Fibroblast of skin of right biceps (primary cell): Measurements from ENCODE around the gene KRTAP13-3.

Experiments used
- DNase-seq: peaks from one replicate; pipeline ENCODE4 v3.0.0-alpha.2; 2013

The KRTAP13-3 gene, protein sequence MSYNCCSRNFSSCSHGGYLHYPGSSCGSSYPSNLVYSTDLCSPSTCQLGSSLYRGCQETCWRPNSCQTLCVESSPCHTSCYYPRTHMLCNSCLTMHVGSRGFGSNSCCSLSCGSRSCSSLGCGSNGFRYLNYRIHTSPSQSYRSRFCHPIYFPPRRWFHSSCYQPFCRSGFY

DNA sequence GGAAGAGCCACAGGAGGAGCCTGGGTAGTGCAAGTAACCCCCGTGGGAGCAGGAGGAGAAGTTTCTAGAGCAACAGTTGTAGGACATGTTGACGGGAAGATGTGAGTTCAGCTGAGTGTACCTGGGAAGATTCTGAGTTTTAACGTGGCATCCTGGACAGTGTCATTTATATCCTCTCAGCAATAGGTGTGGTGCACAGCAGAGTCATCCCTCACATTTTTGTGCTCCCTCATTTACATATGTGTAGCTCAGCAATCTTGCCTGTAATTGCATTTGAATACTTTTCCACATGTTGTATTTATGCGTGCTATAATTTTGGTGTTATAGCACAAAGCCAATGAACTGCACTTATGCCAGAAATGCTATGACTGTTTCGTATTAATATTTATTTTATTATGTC, at the start of gene KRTAP13-3:
Gene KRTAP13-3 (minus strand): TSS at position 101 of the 400 bp plus-strand sequence. CDS start 14 bp downstream, at position 87.
- DNase-seq: no peak

DNA sequence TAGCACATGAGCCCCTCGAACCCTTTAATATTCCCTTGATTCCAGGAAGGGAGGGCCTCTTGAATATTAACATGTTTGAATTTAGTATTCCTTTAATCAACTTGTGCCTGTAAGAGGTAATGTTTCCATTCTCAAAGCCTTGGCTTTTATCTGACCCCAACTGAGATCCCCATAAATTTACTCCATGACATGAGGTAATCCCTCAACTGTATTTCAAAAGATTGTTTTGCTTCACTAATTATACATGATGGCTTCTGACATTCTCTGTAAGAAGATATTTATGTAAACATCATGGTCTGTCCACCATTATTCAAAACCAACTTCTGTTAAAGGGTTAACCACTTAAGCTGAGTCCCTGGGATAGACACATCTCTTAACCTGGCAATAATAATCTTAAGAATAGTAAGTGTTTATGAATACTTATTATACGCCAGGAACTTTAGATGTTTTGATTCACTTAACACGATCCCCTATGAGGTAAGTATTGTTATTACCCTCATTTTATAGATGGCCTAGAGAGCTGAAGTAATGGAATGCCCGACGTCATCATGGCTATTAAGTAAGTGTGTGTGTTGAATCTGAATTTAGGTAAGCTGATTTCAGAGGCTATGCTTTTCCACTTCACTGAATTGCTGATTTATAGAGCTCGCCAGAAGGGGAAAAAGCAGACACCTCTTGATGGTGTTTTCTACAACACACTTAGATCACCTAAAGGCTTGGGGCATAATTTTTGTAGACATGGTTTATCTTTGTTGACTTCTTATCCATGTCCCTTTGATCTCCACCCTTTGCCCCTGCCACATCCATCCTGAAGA, 43.4 kb upstream of the KRTAP13-3 start:
- no peak for DNase-seq

DNA sequence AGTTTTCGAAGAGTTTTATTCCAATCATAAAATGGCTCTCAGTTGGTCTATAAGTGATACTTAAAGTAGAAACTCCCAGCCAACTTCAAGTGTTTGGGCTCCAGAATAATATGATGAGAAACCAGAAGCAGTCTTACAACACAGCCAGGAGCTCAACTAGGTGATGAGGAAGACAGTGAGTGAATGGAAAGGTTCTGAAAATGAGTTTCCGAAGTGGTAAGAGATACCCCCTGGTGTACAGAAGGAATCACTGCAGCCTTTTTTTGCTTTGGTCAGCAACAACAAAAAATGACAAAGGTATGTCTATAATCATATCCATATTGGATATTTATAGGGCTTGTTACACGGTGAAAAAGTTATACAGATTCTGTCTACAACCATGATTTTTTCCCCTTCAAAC, 38.0 kb upstream of the KRTAP13-3 start:
- DNase-seq: no peak

DNA sequence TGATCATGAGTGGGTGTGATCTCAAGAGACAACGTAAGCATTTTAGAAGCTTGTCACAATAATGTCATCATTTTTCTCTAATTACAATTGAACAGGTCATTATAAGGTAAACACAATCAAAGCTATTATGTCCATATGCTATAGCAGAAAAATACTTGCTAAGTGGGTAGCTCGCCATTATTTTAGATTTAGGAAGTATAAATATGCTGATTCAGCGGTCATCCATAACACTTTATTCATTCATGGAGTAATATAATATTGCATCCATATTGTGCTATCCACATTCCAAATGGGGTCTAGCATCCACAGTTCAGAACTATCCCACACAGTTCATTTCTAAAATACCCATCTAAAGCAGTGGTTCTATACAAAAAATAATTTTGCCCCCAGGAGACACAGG, 22.8 kb upstream of the KRTAP13-3 start:
- no peak for DNase-seq

DNA sequence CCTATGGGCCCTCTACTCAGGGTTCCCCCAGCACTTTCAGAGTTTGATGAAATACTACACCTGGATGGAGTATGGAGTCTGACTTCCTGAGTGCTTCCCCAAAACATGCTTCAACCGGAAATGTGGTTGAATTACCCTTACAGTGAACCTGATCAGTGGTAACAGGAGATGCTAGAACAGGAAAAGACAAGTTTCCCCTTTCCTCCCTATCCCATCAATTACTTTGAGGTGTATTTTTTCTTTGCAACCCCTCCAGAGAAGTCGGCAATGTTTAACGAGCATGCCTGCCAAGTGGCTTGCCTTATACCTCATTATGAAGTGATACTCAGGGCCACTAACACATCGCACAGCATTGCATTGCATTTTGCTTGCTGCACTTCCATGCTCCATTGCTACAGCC, 21.3 kb upstream of the KRTAP13-3 start:
- no peak for DNase-seq

DNA sequence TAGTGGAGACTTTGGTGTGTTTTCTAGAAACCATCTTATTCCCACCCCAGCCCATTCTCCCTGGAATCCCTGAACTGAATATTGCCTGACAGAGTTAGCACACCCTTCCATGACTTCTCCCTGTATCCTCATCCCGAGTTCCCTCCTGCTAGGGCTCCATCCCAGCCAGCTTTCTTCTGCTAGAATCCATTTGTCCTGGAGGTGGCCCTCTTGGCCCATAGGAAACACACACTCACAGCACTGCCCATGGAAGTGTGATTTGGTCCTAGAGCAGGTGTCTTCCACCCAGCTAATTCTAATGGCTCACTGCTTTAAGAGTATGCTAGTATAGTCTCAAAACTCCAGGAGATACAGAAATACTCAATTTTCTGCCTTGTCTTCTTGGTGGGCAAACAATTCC, 18.5 kb upstream of the KRTAP13-3 start:
- no peak for DNase-seq

DNA sequence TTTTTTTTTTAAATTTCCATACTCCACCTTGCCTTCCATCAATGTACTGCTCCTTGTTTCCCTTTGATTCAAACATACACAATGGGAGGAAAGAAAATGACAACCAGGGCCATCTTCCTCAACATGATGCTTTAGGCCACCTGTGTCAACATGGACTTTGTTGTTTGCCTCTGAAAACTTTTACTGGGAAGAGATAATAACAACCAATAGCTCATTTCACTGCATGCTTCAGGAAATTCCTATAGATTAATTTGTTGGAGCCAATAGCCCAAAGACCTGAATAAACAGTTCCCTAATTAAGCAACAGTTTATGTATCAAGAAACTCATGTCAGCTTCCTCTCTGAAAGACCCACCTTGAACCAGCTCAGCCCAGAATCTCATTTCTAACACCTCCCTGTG, 17.5 kb upstream of the KRTAP13-3 start:
- DNase-seq: no peak

DNA sequence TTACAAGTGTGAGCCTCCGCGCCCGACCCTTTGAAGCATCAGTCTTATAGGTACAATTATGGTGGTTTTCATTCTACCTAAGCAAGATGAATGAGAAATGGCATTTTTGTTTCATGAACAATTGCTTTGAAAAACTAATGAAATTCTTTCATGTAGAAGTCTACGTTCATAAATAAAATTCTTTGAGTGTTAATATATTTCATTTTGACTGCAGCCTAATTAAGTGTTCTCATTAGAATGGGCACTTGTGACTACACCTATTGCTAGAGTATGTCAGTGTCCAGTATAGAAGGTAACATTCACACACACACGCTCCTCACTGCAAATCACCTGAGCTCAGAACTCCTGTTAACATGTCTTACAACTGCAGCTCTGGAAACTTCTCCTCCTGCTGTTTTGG, 14.2 kb upstream of the KRTAP13-3 start, which contains the start of gene KRTAP15-1:
Gene KRTAP15-1 (plus strand): TSS at position 301 of the 400 bp plus-strand sequence. CDS start 53 bp downstream, at position 354.
- DNase-seq: no peak

DNA sequence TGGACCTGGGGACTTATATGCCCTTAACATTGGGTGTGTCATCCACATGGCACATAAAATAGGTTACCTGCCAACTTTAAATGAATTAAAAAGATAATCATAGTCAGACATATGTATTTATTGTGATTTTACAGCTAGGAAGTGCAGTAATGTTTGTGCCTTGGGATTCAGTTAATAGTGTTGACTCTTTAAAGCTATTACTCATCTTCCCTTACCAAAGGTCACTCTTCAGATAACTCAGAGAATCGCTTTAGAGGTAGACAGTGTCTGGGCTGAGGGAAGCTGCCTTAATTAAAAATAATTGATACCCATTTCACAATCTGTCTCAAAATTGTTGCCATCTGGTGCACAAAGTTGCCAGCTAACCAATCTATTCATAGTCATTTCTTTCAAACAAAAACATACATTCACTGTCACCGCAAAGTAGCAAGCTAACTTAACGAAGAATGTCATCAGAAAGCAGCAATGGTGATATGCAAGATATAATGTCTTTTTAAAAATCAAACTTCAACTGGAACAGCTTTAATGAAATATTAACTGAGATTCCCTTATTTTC, 11.4 kb upstream of the KRTAP13-3 start:
- DNase-seq: no peak

DNA sequence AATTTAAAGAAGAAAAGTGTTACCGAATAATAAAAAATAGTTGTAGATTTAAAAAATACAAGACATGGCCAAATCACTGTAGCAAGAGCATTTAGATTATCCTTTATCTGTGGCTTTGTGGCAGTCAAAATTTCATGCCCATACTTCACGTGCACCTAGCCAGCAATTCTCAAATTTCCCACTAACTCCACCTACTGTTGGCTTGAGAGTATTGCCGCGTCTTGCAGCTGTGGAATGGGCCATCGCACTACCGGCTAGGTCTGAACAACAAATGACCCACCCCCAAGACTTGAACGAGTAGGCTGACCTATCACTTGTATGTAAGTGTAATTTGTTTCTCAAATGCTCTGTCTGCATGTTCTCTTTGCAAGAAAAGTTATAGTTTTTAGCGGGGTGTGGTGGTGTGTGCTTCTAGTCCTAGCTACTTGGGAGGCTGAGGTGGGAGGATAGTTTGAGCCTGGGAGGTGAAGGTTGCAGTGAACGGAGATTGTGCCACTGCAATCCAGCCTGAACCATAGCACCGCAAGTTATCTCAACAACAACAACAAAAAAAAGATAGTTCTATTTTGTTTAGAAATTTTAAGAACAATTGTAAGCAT, 8.4 kb upstream of the KRTAP13-3 start:
- DNase-seq: peak; percentile 20

DNA sequence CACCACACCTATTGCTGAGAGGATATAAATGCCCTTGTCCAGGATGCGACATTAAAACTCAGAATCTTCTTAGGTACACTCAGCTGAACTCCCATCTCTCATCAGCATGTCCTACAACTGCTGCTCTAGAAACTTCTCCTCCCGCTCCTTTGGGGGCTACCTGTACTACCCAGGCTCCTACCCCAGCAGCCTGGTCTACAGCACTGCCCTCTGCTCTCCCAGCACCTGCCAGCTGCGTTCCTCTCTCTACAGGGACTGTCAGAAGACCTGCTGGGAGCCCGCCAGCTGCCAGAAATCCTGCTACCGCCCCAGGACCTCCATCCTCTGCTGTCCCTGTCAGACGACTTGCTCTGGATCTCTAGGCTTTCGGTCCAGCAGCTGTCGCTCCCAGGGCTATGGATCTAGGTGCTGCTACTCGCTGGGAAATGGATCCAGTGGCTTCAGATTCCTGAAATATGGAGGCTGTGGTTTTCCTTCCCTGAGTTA, 4.5 kb upstream of the KRTAP13-3 start, which contains the start of gene KRTAP13-4:
Gene KRTAP13-4 (plus strand): TSS at position 51 of the 486 bp plus-strand sequence. CDS start 56 bp downstream, at position 107.
- no peak for DNase-seq

DNA sequence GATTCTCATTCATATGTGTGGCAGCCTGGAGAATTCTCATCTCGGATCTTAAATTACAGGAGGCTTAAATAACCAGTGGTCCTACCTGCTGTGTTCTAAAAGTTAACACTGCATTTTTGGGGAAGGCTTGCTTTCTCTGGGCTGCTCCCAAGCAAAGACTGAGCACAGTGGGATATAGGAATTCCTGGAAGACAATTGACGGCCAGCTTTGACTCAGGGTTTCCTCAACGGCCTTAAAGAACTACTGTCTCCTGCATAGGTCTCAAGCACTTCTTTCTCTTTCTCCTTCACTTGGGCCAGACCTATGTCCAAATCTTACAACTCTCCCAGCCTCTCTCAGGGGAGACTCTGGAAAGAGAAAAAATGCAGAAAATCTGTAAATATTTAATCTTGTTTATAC, 1.0 kb upstream of the KRTAP13-3 start:
- no peak for DNase-seq

DNA sequence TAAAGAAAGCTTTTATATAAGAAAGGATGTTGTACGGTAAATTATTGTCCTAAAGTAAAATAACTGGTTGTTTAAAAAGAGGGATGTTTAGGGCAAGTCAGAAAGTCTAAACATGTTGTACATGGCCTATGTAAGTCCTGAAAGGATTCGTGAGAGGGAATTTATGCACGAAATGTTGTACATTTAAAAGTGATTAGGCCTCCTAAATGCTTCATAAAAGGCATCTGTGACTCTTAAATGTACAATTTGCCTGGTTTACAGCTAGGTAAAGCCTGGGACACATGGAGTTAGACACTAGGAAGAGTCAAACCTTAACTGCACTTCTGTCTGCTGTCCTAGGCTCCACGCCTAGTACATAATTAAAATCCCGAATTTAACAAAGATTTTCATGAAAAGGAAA, 9.7 kb downstream of the KRTAP13-3 start:
- DNase-seq: no peak

DNA sequence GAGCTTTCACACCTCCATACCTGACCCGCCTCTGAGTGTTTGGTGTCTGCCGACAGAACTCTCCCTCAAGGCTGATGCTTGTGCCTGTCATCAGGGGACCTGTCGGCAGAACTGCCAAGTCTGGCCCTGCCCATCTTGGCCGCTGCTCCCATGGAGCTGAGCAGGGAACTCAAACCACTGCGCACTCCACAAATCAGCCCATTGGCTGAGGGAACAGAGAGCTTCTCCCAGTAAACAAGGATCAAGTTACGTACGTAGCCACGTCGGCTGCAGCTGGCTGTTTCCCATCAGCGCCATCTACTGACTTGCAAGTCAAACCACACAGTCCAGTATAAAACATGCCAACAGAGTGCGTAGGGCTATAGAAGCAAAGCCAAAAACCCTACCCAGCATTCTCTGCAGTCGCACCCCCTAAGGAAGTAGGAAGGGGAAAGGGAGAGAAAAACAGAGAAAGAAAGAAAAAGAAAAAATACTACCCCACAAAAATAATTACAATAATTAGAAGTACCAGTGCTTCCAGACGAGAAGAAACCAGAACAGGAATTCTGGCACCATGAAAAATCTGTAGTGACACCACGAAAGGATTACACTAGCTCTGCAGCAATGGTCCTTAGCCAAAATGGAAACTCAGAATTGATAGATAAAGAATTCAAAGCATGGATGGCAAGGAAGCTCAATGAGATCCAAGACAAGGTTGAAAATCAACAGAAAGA, 16.8 kb downstream of the KRTAP13-3 start:
- DNase-seq: peak; percentile 60

DNA sequence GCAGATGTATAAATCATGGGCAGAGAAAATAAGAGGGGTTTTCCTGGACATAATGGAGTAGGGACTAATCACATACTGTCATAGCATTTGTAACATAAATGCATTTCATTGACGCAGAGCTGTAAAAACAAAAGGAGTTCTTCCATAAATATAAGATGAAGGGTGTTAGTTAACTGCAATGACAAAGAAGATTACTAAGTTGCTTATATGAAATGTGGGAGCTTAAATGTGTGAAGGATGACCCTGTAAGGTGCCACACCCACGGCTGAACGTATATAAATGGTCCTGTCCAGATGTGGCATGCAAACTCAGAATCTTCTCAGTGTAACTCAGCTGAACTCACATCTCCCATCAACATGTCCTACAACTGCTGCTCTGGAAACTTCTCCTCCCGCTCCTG, 30.0 kb downstream of the KRTAP13-3 start, which contains the start of gene KRTAP13-1:
Gene KRTAP13-1 (plus strand): TSS at position 301 of the 400 bp plus-strand sequence. CDS start 56 bp downstream, at position 357.
- DNase-seq: no peak

DNA sequence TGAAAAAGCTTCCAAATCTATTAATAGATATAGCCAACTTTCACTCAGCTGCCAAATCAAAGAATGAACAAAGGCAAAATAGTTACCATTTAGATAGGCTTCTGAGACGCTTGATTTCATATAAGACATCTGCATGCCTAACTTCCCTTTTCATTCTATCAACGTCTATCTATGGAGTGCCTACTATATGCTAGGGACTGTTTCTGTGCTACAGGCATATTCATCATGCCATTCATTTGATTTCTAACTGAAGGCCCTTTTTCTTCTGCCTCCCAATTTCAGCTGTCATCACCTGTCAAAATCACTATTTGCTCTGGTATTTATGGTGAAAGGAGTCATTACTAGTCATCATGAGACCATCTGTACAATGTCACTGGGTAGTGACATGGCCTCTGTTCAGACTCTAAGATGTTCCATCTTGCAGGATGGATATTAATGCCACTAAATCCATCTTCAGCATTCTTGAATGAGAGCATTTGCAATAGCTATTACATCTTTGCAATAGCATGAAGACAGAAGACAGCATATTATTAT, 34.2 kb downstream of the KRTAP13-3 start:
- no peak for DNase-seq

DNA sequence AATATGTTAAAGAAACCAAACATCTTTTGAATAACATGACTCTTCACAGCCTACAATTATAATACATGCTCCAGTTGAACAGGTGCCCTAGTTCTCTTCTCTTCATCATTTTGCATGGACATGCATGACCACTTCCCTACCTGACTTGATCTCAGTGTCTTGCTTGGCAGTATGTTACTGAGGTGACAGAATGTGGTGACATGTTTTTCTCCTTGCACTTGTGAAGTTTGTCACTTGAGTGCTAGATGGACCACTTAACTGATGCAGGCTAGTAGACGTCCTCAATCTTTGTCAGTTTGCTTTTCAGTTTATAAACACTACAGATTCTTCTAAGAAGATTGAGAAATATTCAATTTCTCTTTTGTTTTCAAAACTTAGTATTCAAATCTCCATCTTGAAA, 43.5 kb downstream of the KRTAP13-3 start:
- DNase-seq: no peak
